GM15510 (cell line): ENCODE measurements around the gene TPGS2.

Source experiments
- POLR2A ChIP-seq: IDR thresholded peaks from 3 replicates; pipeline ENCODE4 v1.6.1; 2011; ENCODE audit warnings: borderline replicate concordance; ENCODE audit not compliant: insufficient read length; ENCODE audit errors: extremely low read depth

Gene TPGS2

GRCh38 chr18:36809590-36810381 lies 19.0 kb downstream of the TPGS2 start:
- TF ChIP-seq POLR2A = no peak

- no peak for TF ChIP-seq POLR2A
Measured at GRCh38 chr18:36808681-36809080, 20.1 kb downstream of the TPGS2 start.

- TF ChIP-seq POLR2A = no peak
Measured at GRCh38 chr18:36805105-36805504, 23.7 kb downstream of the TPGS2 start.

- no peak for TF ChIP-seq POLR2A
Measured at GRCh38 chr18:36798738-36799473, 29.9 kb downstream of the TPGS2 start.

- TF ChIP-seq POLR2A = no peak
Measured at GRCh38 chr18:36792634-36793283, 36.0 kb downstream of the TPGS2 start.

GRCh38 chr18:36786686-36787085 lies 42.1 kb downstream of the TPGS2 start:
- no peak for TF ChIP-seq POLR2A

- TF ChIP-seq POLR2A = no peak
Measured at GRCh38 chr18:36783792-36784191, 45.0 kb downstream of the TPGS2 start.

GRCh38 chr18:36782710-36783109 lies 46.1 kb downstream of the TPGS2 start:
- no peak for TF ChIP-seq POLR2A

- no peak for TF ChIP-seq POLR2A
Measured at GRCh38 chr18:36780748-36781147, 48.1 kb downstream of the TPGS2 start.

- no peak for TF ChIP-seq POLR2A
Measured at GRCh38 chr18:36777566-36777965, 51.2 kb downstream of the TPGS2 start.

- no peak for TF ChIP-seq POLR2A
Measured at GRCh38 chr18:36776650-36777049, 52.2 kb downstream of the TPGS2 start.

GRCh38 chr18:36775396-36775795 lies 53.4 kb downstream of the TPGS2 start:
- TF ChIP-seq POLR2A = no peak

- no peak for TF ChIP-seq POLR2A
Measured at GRCh38 chr18:36772241-36772723, 56.5 kb downstream of the TPGS2 start.

- TF ChIP-seq POLR2A = no peak
Measured at GRCh38 chr18:36771245-36771644, 57.6 kb downstream of the TPGS2 start.

- no peak for TF ChIP-seq POLR2A
Measured at GRCh38 chr18:36770315-36770946, 58.4 kb downstream of the TPGS2 start.
